ENCODE data around the gene MCTP1.

MCTP1 gene

DNA sequence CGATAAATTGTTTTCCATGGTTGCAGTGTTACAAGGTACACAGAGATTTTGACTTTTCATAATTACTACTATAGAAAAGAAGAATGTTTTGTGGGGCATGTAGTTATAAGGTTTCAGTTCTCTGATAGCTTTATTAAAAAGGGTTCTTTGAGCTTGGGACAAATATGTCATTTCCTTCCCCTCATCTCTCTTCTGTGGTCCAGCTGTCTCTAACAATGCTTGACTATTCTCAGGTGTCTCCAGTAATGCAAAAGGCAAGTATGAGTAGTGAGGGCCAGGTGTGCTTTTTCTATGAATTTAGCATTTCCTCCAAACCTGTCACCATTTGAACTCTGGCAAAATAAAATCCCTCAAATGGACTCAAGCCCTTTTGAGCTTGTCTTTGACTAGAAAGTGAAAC lies 582.2 kb downstream of the MCTP1 start:
- DNase-seq (ENCODE audit: low read depth in 2 of 2), result no peak

GRCh38 chr5:94700592-94700991 lies 584.3 kb downstream of the MCTP1 start:
- no peak for DNase-seq (ENCODE audit: low read depth in 2 of 2)

DNA sequence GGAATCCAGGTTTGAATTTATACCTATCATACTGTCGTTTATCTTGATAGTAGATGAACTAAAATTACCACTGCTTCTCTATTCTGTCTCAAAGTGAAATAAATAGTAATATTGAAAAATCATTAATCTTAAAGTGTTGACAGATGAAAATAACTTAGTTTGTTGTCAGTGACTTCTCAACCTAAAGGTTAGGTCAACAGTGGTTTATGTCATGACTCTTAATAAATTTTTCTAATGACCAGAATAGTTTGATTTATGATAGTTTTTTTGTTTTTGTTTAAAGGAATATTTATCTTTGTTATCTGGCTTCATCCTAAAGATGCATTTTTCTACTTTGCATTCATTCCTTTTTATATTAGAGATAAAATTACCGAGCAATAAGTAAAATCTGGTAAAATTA lies 585.3 kb downstream of the MCTP1 start:
- DNase-seq (ENCODE audit: low read depth in 2 of 2), result no peak

- DNase-seq (ENCODE audit: low read depth in 2 of 2), result no peak
These were observed 586.7 kb downstream of the MCTP1 start for GRCh38 chr5:94698197-94698596.

GRCh38 chr5:94694671-94695070 lies 590.2 kb downstream of the MCTP1 start:
- DNase-seq (ENCODE audit: low read depth in 2 of 2), result no peak

DNA sequence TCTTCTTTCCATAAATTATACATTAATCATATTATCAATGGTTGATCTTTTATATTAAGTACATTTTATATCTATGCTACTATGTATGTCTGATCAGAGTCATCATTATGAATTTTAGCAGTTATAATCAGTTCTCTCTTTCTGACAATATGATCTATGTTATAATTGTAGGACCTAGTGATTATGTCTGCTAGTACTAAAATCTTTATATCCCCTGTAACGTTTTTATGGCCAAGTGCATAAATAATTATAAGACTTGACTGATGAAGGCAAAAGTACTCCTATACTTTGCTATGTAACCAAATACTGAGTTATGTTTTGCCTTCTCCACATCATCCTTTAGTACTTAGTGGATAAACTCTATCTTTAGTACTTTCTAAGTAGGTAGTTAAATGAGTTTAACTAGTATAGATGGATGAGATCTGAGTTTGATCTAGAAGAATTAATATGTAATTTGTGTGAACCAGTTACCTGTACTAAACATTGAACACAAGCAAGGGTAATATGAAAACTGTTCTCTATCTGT lies 591.0 kb downstream of the MCTP1 start:
- DNase-seq (ENCODE audit: low read depth in 2 of 2), result no peak

DNA sequence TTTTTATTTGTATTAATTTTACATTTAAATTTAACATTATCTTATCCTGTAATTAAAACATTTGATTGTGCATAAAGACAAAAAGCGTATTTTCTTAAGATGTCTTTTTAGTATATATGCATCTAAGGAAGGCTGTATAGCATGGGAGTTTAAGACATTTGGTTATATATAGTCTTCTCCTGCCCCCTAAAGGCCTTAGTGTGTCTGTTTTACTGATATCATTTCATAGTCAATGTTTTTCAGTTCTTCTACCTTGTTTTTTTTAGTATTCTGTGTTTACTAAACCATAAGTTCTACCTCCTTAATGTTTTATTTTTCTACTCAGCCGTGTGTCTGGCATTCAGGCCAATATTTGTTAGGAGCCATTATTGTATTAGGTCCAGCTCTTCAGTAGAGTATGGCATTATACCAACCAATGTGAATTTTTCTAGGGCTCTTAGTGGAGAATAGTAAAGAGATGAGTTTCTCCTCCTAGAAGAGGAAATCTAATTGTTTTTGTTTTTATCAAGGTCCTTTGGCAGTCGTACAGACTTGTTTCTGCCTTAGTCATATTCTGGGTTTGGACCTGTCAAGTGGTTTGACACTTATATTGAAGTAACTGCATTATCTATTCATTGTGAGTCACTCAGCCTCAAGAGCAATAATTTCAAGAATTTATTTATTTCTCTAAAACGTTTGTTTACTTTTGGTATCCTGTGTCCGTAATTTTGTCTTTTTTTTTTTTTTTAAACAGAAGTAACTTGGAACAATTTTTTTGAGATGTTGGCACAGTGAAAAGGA lies 591.7 kb downstream of the MCTP1 start:
- DNase-seq (ENCODE audit: low read depth in 2 of 2), result no peak

DNA sequence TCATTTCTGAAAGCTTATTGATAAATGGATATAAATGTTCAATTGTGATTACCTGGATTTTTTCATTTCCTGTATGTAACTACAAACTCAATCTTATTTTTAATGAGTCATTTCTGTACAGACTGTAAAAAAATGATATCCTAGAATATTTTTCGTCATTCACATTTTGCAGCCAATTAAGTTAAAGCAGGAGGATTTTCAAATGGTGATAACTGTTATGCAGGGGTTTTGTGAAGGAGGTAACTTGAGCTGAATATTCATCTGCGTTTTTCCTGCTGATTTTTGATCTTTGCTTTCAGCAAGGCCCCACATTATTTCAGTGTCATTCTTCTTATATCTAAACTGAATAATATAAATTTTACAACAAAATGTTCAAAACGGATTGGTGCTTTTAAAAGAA lies 592.3 kb downstream of the MCTP1 start:
- DNase-seq (ENCODE audit: low read depth in 2 of 2), result no peak

DNA sequence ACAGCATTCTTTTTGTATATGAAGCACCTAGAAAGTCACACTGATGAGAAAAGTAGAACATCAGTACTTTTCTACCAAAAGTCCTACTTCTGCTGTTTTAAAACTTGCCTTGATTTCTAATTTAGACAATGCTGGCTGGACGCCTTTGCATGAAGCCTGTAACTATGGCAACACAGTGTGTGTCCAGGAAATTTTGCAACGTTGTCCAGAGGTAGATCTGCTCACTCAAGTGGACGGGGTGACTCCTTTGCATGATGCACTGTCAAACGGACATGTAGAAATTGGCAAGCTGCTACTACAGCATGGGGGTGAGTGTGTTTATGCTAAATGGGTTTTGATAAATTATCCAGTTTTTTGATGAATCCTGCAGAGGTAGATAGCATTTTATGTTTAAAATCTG lies 592.9 kb downstream of the MCTP1 start:
- no peak for DNase-seq (ENCODE audit: low read depth in 2 of 2)

DNA sequence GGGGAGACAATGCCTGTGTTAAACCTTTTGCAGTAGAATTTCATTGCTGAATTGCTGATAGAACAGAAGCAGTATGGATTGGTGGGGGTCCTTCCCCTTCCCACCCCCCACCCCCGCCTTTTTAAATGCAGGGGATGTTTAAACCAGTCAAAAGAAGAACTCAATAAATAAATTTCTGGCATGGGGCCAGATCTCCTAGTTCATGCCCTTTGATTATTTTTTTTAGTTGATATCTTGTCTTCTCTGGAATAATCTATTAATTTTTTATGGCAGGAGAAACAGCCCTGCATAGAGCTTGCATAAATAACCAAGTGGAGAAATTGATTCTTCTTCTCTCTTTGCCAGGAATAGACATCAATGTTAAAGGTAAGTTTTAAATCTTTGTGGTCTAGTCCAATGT lies 593.6 kb downstream of the MCTP1 start:
- DNase-seq (ENCODE audit: low read depth in 2 of 2), result no peak

GRCh38 chr5:94690778-94691177 lies 594.1 kb downstream of the MCTP1 start:
- no peak for DNase-seq (ENCODE audit: low read depth in 2 of 2)

DNA sequence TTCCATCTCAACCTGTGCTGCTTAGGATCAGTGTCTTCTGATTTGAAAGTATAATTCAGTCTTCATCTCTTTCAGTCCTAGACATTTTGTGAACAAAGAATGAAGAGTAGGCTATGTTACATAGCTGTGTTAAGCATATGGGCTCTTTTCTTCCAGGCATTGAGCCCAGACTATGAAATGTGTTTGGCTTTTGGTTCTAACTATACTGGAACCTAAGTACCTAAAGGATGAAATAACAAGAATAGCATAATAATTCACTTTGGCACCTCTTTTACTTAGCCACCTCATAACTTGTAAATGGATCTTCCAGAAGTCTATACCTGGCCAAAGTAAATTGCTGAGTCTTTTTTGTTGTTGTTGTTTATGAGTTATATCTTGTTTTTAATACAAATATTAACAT lies 595.0 kb downstream of the MCTP1 start:
- DNase-seq (ENCODE audit: low read depth in 2 of 2), result no peak

- DNase-seq (ENCODE audit: low read depth in 2 of 2), result no peak
These were observed 601.9 kb downstream of the MCTP1 start for GRCh38 chr5:94682814-94683520.

DNA sequence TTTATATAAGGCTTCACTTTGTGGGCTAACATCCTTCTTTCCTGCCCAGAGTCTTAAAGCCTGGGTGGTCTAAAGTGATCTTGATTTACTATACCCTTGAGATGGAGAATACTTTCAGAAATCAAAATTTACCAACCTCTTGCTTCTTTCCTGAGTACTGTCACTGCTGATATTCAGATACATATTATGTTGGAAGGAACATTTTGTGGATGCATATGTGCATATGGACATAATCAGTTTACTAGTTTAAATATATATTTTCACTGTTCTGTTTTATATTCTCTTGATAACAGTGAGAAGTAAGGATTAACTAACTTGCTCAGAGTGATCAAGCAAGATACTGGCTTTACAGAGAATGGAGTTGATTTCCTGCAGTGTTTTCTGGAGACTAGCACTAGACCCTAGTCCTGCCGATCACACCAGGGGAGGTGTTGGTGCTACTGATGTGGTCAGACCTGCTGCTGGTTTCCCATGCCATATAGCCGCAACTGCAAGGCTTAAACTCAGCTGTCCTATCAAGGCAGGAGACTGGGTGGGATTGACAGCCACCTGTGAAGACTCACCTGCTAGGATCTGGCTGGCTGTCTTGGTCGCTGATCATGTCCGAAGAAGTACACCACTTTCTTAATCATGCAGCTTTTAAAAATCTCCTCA lies 608.8 kb downstream of the MCTP1 start:
- DNase-seq (ENCODE audit: low read depth in 2 of 2), result no peak

GRCh38 chr5:94674490-94675382 lies 610.2 kb downstream of the MCTP1 start:
- DNase-seq (ENCODE audit: low read depth in 2 of 2), result no peak

DNA sequence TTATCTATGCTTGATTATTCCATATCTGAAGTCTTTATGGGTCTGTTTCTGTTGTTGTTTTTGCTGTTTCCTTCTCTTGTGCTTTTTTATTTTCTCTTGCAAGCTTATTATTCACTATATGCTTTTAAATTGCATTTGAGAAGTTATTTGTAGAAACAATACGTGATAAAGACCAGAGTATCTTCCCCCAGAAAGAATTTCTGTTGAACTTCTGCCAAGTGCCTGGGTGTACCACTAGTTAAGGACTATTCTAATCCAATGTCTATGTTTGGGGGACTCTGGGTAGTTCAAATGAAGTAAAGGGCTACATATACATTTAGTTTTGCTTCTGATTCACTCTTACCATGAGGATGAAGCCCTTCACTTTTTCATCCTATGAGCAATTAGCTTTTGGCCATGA lies 612.1 kb downstream of the MCTP1 start:
- DNase-seq (ENCODE audit: low read depth in 2 of 2), result no peak

DNA sequence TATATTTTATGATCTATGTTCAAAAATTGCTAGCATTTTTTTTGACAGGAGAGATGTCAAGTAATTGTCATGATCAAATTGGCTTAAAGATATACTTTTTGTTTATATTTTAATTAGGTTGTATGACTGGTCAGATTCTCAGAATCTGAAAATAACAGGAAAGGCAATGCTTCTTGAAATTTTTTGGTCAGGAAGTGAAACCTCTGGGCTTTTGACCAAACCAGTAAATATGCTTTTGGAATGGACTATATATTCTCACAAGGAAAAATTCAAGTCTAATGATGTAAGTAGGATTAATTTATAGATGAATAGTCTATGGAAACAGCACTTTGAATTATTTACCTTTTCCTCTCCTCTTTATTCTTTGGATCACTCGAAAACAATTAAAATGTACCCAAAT lies 614.2 kb downstream of the MCTP1 start:
- no peak for DNase-seq (ENCODE audit: low read depth in 2 of 2)

GRCh38 chr5:94667937-94668336 lies 617.0 kb downstream of the MCTP1 start:
- DNase-seq (ENCODE audit: low read depth in 2 of 2), result no peak

GRCh38 chr5:94661086-94661485 lies 623.8 kb downstream of the MCTP1 start:
- DNase-seq (ENCODE audit: low read depth in 2 of 2), result no peak

- no peak for DNase-seq (ENCODE audit: low read depth in 2 of 2)
These were observed 624.4 kb downstream of the MCTP1 start for GRCh38 chr5:94660506-94660905.

DNA sequence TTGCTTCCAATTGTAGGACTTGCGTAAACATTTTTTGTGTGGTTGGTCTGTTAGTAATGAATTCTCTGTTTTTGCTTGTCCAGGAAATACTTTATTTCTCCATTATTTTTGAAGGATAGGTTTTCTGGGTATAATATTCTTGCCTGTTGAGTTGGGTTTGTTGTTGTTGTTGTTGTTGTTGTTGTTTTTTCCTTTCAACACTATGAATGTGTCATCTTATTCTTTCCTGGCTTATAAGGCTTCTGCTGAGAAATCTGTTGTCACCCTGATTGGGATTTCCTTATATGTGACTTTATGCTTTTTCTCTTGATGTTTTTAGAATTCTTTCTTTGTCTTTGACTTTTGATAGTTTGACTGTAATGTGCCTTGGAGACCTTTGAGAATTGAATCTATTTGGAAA lies 626.6 kb downstream of the MCTP1 start:
- DNase-seq (ENCODE audit: low read depth in 2 of 2), result no peak
